H1 (cell line): Measurements from ENCODE around the gene AQP12A. TPM values are rescaled to one million over a fixed set of nuclear protein-coding genes. Genes with fewer than 3 reads are reported as not detected.

Experiments used
- ASH2L ChIP-seq: fragments of 200-600, 300-600 bp; sonication (generic); IDR thresholded peaks from one replicate; pipeline ENCODE4 v1.7.1; 2017; ENCODE audit warnings: low read length
- BACH1 ChIP-seq: IDR thresholded peaks from 2 replicates; pipeline ENCODE4 v1.6.1; 2012; ENCODE audit warnings: low read length, improper control_type of control experiment
- CBX5 ChIP-seq: fragments of 300-800, 300-1000 bp; sonication (generic); IDR thresholded peaks from 2 replicates; pipeline ENCODE4 v1.7.1; 2016; ENCODE audit warnings: antibody characterized with exemption, low read length, low read depth
- E2F6 ChIP-seq: IDR thresholded peaks from 2 replicates; pipeline ENCODE4 v1.6.1; 2012; ENCODE audit warnings: inconsistent platforms
- RAD21 ChIP-seq, 2 experiments: IDR thresholded peaks in 1 of 2; conservative IDR thresholded peaks in 1 of 2; 2 replicates each; pipeline ENCODE4 v1.6.1; 2011; ENCODE audit warnings: low read depth in 2 of 2, low read length in 2 of 2, improper control_type of control experiment in 1 of 2, inconsistent platforms in 1 of 2, mild to moderate bottlenecking in 1 of 2, moderate library complexity in 1 of 2
- RFX5 ChIP-seq: IDR thresholded peaks from 2 replicates; pipeline ENCODE4 v1.6.1; 2011; ENCODE audit warnings: low read depth, low read length, improper control_type of control experiment, borderline replicate concordance
- TCF12 ChIP-seq: IDR thresholded peaks from 2 replicates; pipeline ENCODE4 v1.6.1; 2011; ENCODE audit warnings: low read depth, mild to moderate bottlenecking, low read length
- polyA plus RNA-seq, 7 experiments: library from polyadenylated mRNA; depleted of rRNA in 3 of 7; stranded (reverse) in 5 of 7; unstranded in 2 of 7; fragments of >200 nt in 5 of 7; fragments of 200-250 nt in 2 of 7; gene quantifications; 1 replicate in 5 of 7; 2 replicates in 1 of 7; 4 replicates in 1 of 7; pipeline versions ENCODE4 v1.2.1 to v1.2.3, GENCODE V29; 2011 to 2013; ENCODE audit warnings: missing spikeins in 2 of 7, mixed read lengths in 2 of 7
- total RNA-seq: library from RNA; stranded (reverse); fragmentation: NEBNext Ultra II Directional; extraction: Animal tissue kit (Norgen Biotek cat#: 25700); gene quantifications from 2 replicates; pipeline ENCODE4 v1.2.1, GENCODE V29; 2021
- TF ChIP-seq, protein P1 (sequence below): fragments of 300-600 bp; sonication (generic); IDR thresholded peaks from 2 replicates; pipeline ENCODE4 v1.7.1; 2012; ENCODE audit warnings: low read length, moderate library complexity, mild to moderate bottlenecking, inconsistent platforms; ENCODE audit not compliant: insufficient replicate concordance

Gene AQP12A
- total and polyA plus RNA-seq, 2 of the 8 experiments (the other 6 are each of a cell fraction or from before 2014, with no cell fraction given), result not detected

- TF ChIP-seq, protein P1, sequence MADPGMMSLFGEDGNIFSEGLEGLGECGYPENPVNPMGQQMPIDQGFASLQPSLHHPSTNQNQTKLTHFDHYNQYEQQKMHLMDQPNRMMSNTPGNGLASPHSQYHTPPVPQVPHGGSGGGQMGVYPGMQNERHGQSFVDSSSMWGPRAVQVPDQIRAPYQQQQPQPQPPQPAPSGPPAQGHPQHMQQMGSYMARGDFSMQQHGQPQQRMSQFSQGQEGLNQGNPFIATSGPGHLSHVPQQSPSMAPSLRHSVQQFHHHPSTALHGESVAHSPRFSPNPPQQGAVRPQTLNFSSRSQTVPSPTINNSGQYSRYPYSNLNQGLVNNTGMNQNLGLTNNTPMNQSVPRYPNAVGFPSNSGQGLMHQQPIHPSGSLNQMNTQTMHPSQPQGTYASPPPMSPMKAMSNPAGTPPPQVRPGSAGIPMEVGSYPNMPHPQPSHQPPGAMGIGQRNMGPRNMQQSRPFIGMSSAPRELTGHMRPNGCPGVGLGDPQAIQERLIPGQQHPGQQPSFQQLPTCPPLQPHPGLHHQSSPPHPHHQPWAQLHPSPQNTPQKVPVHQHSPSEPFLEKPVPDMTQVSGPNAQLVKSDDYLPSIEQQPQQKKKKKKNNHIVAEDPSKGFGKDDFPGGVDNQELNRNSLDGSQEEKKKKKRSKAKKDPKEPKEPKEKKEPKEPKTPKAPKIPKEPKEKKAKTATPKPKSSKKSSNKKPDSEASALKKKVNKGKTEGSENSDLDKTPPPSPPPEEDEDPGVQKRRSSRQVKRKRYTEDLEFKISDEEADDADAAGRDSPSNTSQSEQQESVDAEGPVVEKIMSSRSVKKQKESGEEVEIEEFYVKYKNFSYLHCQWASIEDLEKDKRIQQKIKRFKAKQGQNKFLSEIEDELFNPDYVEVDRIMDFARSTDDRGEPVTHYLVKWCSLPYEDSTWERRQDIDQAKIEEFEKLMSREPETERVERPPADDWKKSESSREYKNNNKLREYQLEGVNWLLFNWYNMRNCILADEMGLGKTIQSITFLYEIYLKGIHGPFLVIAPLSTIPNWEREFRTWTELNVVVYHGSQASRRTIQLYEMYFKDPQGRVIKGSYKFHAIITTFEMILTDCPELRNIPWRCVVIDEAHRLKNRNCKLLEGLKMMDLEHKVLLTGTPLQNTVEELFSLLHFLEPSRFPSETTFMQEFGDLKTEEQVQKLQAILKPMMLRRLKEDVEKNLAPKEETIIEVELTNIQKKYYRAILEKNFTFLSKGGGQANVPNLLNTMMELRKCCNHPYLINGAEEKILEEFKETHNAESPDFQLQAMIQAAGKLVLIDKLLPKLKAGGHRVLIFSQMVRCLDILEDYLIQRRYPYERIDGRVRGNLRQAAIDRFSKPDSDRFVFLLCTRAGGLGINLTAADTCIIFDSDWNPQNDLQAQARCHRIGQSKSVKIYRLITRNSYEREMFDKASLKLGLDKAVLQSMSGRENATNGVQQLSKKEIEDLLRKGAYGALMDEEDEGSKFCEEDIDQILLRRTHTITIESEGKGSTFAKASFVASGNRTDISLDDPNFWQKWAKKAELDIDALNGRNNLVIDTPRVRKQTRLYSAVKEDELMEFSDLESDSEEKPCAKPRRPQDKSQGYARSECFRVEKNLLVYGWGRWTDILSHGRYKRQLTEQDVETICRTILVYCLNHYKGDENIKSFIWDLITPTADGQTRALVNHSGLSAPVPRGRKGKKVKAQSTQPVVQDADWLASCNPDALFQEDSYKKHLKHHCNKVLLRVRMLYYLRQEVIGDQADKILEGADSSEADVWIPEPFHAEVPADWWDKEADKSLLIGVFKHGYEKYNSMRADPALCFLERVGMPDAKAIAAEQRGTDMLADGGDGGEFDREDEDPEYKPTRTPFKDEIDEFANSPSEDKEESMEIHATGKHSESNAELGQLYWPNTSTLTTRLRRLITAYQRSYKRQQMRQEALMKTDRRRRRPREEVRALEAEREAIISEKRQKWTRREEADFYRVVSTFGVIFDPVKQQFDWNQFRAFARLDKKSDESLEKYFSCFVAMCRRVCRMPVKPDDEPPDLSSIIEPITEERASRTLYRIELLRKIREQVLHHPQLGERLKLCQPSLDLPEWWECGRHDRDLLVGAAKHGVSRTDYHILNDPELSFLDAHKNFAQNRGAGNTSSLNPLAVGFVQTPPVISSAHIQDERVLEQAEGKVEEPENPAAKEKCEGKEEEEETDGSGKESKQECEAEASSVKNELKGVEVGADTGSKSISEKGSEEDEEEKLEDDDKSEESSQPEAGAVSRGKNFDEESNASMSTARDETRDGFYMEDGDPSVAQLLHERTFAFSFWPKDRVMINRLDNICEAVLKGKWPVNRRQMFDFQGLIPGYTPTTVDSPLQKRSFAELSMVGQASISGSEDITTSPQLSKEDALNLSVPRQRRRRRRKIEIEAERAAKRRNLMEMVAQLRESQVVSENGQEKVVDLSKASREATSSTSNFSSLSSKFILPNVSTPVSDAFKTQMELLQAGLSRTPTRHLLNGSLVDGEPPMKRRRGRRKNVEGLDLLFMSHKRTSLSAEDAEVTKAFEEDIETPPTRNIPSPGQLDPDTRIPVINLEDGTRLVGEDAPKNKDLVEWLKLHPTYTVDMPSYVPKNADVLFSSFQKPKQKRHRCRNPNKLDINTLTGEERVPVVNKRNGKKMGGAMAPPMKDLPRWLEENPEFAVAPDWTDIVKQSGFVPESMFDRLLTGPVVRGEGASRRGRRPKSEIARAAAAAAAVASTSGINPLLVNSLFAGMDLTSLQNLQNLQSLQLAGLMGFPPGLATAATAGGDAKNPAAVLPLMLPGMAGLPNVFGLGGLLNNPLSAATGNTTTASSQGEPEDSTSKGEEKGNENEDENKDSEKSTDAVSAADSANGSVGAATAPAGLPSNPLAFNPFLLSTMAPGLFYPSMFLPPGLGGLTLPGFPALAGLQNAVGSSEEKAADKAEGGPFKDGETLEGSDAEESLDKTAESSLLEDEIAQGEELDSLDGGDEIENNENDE, result no peak
- TF ChIP-seq TCF12, result no peak
- no peak for TF ChIP-seq BACH1
- no peak for TF ChIP-seq RAD21 (IDR thresholded peaks at IDR 0.05 in 1 of 2, conservative IDR thresholded peaks at IDR 0.05 in 1 of 2; ENCODE audit: low read depth in 2 of 2, low read length in 2 of 2)
- TF ChIP-seq ASH2L, result no peak
- TF ChIP-seq RFX5, result no peak
- TF ChIP-seq CBX5, result no peak
- no peak for TF ChIP-seq E2F6
Measured at GRCh38 chr2:240719676-240720545, 28.2 kb downstream of the AQP12A start (continued).
